Prostate gland (tissue), 1 donor: Measurements from ENCODE around the gene ACAD11.

Experiments used
- POLR2A ChIP-seq: fragments of 450-650 bp; IDR thresholded peaks from one replicate; pipeline ENCODE4 v1.6.1; 2016; ENCODE audit warnings: antibody characterized with exemption, mild to moderate bottlenecking
- POLR2AphosphoS5 ChIP-seq: sonication (generic); formaldehyde crosslinking; IDR thresholded peaks from one replicate; pipeline ENCODE4 v1.6.1; 2017; ENCODE audit warnings: antibody characterized with exemption

DNA sequence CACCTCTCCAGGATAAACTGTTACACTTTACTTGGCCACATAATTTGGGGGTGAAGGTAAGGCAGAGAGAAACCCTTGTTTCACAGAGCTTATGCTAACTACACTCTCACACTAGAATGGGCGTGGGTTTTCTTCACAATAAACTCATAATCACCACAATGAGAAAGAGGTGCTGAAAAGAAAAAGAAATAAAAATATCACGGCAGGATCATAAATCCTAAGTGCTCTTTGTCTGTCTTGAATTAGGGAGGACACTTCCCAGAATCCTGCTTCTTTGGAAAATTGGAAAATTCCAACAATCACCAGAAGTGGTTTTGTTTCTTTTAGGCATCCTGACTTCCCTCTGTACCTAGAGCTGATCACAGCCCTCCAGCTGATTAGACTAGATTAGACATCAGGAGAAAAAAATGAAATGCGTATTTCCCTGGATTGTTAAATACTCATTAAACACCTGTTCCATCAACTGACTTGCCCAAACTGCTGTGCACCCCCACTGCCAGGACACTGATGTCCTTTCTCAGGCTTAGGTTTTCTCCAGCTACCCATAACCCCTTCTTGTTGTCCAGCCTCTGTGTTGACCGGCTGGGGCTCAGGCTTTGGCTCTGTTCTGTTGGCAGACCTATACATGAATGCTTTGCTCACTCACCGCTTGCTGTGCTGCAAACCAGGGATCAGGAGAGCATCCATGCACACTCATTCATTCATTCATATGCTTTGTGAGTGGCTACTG is 104.1 kb downstream of the ACAD11 start:
- no peak for TF ChIP-seq POLR2AphosphoS5
- TF ChIP-seq POLR2A: no peak
